Stimulated activated CD4-positive, alpha-beta T cell treated with anti-CD3 and anti-CD28 coated beads, Interleukin-15, amount 100 ng/mL, for 48 hours (primary cell): ENCODE measurements around the gene LILRA6.
"Not testable (repeated sequence)": the region's sequence is repeated elsewhere in the genome, so short reads cannot be mapped to it uniquely, and the experiment has no call there.

ENCODE experiments used
- DNase-seq, 2 donors: peaks; one replicate each; pipeline ENCODE4 v3.0.0-alpha.2; 2020; ENCODE audit warnings: low read depth in 2 of 2

LILRA6 gene

GRCh38 chr19:54231077-54231931 lies 11.3 kb downstream of the LILRA6 start:
- DNase-seq = peak; percentile 62 to 81

DNA sequence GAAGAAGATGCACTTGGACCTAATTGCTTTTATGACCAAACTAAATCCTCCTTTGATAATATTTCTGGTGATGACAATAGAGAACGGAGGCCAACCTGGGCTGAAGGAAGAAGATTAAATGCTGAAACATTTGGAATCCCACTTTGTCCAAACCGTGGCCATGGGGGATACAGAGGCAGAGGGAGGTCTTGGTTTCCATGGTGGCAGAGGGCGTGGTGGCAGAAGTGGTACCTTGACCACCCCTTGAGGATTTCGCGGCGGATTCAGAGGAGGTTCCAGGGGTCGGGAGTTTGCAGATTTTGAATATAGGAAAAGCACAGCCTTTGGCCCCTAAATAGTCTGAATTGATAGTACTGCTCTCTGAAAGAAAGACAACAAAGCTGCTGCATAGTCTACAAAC lies 12.6 kb downstream of the LILRA6 start:
- no peak for DNase-seq

DNA sequence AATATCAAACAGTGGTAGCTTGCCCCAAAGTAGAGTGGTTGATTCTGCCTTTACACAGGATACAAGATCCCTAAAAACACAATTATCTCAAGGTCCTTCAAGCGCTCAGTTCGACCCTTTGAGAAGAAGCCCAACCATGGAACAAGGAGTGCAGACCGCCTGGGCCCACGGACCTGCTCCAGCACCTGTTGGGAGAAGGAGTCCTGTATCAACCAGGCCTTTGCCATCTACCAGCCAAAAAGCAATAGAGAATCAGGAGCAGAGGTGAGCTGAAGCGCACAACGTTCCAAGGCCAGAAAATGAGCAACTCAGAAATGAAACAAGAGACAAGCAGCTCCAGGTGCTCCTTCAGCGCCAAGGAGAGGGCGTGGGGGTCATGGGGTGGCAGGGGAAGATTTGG lies 13.4 kb downstream of the LILRA6 start:
- no peak for DNase-seq

DNA sequence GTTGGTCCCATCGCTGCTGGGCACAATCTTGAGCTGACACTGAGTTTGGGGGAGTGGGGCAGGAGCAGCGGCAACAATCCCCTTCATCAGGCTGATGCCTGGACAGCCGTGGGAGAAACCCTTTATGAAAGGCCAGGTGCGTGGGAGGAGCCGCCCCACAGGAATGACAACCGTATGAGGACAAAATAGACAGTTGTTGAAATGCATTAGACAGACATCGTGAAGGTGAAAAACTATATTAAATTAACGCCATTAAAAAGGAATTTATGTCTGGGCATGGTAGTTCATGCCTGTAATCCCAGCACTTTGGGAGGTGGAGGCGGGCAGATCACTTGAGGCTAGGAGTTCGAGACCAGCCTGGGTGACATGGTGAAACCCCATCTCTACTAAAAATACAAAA lies 18.0 kb downstream of the LILRA6 start:
- not testable (repeated sequence) for DNase-seq

- DNase-seq = not testable (repeated sequence)
These were observed 18.7 kb downstream of the LILRA6 start for GRCh38 chr19:54223937-54224281.

GRCh38 chr19:54223277-54223936 lies 19.2 kb downstream of the LILRA6 start:
- not testable (repeated sequence) for DNase-seq

DNA sequence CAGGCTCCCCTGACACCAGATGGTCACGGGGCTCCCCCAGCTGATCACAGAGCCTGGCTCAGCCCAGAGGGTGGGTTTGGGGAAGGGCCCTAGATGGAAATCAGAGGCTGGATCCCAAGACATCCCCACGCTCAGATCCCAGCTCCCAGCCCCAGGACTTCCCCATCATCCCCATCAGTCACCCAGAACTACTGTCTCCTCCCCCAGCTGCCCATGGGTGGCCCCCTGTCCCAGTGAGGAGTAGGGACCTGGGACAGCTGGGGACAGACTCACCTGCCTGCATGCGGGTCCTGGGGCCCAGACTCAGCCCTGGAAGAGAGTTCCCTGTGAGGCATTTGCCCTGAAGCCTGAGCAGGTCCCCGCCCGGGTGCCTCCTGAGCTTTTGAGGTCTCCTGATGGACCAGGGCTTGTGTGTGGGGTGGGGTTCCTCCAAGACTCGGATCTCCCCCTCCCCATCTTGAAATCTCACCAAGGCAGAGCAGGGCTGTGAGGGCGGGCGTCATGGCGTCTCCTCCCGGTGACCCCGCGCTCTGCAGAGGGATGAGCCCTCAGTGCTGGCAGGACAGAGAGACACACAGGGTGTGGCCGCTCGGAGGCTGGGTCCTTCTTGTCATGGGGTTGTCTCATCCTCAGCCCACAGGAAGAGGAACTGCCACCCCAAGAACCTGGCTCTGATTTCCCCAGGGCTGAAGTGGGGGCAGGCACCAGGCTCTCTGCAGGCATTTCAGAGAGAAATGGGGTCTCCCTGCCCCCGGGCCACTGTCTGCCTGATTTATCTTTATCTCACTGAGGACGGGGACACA lies 19.9 kb downstream of the LILRA6 start, which contains the start of gene LILRB3:
Gene LILRB3, minus strand, starts transcription at position 534 of the 803 bp plus-strand sequence. Its CDS starts 31 bp downstream, at position 503.
- DNase-seq = not testable (repeated sequence)

DNA sequence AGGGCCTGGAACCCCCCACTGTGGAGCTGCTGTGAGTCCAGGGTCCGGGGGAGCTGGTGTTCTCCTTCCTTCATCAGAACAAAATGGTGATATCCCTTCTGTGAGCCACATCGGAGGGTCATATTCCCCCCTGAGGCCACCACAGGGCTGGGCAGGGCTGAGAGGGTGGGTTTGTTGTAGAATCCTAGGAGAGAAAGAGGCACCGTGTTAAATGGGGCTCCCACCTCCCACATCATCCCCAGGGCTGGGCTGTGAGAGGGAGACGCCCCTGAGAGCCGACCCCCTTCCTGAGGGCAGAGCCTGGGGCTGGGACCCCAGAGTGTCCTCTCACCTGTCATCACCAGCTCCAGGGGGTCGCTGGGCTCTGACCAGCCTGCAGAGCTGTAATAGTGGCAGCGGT lies 20.6 kb downstream of the LILRA6 start:
- DNase-seq = not testable (repeated sequence)

DNA sequence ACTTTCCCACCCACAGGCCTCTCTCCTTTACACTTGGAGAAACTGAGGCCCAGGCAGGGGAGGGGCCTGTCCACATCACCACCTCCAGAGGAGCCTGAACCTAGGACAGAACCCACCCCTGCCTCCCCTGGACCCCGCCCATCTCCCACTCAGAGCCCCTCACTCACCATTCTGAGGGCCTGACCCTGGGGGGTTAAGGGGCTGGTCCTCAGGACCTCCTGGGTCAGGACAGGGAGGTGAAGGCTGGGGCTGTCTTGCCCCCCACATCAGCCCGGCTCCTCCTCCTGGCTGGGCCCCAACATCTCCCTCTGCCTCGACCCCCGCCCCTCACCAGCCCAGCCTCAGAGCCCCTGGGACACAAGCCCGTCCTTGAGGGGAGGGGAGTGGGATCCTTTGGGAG lies 22.9 kb downstream of the LILRA6 start:
- not testable (repeated sequence) for DNase-seq

- DNase-seq = no peak
These were observed 23.5 kb downstream of the LILRA6 start for GRCh38 chr19:54218960-54219661.

- no peak for DNase-seq
These were observed 24.3 kb downstream of the LILRA6 start for GRCh38 chr19:54218259-54218658.

DNA sequence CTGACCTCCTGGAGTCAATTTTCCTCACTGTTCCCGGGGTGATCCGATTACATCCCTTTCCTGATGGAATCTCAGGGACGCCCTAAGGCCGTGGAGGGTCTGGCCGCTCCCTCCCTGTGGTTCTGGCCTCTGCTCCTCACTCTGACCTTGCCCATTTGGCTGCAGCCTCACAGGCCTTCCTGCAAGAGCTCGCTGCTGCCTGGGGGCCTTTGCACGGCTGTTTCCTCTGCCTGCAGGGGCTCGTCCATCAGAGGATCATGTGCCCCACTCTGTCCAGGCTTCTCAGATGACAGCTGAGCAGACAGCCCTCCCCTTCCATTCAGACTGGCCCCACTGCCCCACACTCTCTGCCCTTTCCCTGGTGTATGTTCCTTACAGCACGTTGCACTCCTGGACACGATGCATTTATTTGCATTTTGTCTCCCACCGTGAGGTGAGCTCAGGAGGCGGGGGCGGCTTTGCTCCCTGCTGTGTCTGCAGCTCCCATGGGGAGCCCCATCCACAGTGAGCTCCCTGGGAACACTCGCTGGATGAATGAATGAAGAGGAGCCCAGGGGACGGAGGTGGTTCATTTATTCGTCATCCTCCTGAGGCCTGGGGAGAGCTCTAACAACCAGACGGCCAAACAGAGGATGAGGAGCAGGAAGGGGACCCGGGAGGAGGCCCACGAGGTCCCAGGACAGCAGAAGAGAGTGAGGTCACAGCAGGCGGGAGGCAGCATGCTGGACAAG lies 24.9 kb downstream of the LILRA6 start:
- not testable (repeated sequence) for DNase-seq

DNA sequence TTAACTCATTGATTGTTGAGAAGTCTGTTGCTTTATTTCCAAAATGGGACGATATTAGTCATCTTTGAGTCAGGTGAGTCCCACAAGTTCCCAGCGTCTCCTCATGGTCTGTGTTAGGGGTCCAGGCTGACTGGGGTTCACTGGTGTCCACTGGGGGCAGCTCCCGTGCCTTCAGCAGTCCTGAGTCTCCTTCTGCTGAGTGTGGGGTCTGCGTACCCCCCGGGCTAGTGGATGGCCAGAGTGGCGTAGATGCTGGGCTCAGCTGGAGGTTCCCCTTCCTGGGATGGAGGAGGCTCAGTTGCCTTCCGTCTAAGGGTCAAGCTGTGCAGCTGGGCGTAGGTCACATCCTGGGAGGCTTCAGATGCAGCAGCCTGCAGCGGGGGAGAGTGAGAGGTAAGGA lies 25.7 kb downstream of the LILRA6 start:
- DNase-seq = no peak

DNA sequence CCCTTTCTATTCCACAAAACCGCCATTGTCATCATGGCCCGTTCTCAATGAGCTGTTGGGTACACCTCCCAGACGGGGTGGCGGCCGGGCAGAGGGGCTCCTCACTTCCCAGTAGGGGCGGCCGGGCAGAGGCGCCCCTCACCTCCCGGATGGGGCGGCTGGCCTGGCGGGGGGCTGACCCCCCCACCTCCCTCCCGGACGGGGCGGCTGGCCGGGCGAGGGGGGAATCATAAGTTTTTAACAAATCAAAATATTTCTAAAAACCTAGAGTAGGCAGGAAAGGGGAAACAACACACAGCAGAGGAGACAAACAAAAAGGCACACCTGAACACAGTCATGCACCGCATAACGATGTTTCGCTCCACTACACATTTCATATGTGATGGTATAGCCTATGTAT lies 27.9 kb downstream of the LILRA6 start:
- not testable (repeated sequence) for DNase-seq

DNA sequence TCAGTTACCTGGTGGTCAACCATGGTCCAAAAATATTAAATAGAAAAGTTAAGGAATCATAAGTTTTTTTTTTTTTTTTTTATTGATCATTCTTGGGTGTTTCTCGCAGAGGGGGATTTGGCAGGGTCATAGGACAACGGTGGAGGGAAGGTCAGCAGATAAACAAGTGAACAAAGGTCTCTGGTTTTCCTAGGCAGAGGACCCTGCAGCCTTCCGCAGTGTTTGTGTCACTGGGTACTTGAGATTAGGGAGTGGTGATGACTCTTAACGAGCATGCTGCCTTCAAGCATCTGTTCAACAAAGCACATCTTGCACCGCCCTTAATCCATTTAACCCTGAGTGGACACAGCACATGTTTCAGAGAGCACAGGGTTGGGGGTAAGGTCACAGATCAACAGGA lies 28.4 kb downstream of the LILRA6 start:
- not testable (repeated sequence) for DNase-seq

DNA sequence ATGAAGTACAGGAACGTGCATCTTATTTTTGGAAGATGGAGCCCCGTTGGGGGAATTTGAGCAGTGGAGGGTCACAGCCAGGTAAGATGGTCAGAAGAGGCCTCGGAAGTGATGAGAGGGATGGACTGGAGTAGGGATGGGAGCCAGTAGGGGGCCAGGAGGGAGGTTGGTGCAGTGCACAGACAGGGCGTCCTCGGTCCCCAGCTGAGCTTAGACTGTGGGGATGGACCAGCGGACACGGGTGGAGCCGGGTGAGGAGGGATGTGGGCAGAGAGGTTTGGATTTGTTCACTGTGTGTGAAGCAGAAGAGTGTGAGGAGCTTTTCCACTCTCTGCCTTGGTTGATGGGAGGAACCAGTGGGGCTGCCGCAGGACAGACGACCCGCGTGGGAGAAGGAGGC lies 31.4 kb downstream of the LILRA6 start:
- no peak for DNase-seq

DNA sequence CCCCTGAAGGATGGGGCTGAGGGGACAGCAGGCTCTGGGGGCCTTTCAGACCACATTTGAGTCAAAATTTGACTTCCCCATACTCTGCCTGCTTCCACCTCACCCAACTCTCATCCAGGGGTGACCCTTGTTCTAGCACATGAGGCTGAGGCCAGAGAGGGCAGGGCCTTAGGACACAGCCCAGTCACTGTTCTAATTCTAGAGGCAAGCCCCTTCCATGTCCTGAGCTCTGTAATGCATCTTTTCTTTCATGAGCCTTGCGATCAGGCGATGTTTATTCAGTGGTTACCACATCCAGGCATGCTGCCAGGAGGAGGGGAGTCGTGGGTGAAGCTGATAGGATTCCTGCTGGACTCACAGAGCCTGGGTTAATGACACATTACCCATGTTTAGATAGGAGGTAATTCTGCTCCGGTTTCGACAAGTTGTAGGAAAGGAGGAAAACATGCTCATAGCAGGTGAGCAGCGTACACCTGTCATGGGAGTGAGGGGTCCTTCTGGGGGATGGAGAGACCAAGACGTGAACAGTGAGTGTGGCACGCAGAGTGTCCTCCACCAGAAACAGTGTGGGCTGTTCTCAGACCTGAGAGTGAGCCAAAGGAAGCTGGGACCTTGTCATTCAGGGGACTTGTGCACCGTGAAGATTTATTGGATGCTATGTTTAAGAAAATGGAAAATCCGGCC lies 32.6 kb downstream of the LILRA6 start:
- no peak for DNase-seq

DNA sequence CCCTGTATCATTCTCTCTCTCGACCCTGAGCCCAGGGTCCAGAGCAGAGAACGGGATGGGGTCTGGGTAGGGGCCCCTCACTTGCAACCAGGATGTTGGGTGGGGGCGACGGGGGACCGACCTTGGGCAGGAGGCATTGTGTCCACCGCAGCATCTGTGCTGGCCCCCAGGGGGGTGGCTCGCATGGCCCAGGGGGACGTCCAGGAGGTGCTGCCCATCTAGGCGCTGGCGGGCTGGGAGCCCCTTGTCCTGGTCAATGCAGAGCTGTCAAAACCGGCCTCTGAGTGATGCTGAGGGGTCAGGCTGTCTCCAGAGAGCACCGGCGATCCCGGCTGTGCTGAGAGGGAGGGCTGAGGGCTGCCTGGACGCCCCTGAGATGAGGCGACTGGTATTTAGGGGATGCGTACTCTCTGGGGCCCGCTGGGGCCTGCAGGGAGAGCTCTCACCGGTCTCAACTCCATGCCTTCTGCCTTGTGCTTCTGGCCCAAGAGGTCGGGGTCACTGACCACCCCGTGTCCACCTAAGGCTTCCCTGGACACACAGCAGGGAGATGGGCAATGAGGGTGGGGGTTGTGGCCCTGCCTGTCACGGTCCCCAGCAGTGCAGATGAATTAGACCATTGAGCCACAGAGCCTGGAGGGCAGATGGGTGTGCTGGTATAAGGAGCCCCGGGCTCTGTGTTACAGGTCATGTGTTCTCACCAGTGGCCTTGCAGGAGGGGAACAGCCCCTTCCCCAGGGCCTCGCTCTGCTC lies 33.4 kb downstream of the LILRA6 start:
- DNase-seq = no peak

GRCh38 chr19:54208784-54209057 lies 33.9 kb downstream of the LILRA6 start:
- no peak for DNase-seq
